Endothelial cell of umbilical vein (primary cell): ENCODE measurements around the gene PAM16.

ENCODE experiments used
- CTCF ChIP-seq, 2 donors: IDR thresholded peaks; 1 replicate in 1 of 2; 2 replicates in 1 of 2; pipeline ENCODE4 v1.5.1; 2011; ENCODE audit warnings: low read length in 2 of 2, mild to moderate bottlenecking in 2 of 2, moderate library complexity in 2 of 2, control low read depth in 1 of 2, inconsistent platforms in 1 of 2, low read depth in 1 of 2; ENCODE audit not compliant: insufficient read depth in 1 of 2; ENCODE audit errors: extremely low read depth in 1 of 2
- MAX ChIP-seq: IDR thresholded peaks from 2 replicates; pipeline ENCODE4 v1.6.1; 2011; ENCODE audit not compliant: insufficient read depth, insufficient read length
- POLR2A ChIP-seq: IDR thresholded peaks from 2 replicates; pipeline ENCODE4 v1.6.1; 2012; ENCODE audit warnings: low read depth, mild to moderate bottlenecking, control low read depth, low read length

GRCh38 chr16:4399001-4399730 lies 48.0 kb upstream of the PAM16 start:
- TF ChIP-seq POLR2A (no peak), CTCF (IDR thresholded peaks at IDR 0.05; ENCODE audit: extremely low read depth in 1 of 2, insufficient read depth in 1 of 2, low read depth in 1 of 2, low read length in 2 of 2) (no peak), MAX (no peak)
